GM18507 (cell line): Measurements from ENCODE around the gene MED31.
"Not testable (repeated sequence)": the region's sequence is repeated elsewhere in the genome, so short reads cannot be mapped to it uniquely, and the experiment has no call there.

Experiments used
- DNase-seq: peaks from one replicate; pipeline ENCODE4 v3.0.0; 2011; ENCODE audit warnings: low read depth; ENCODE audit not compliant: insufficient read length; ENCODE audit errors: extremely low spot score
- FAIRE-seq: peaks from 2 replicates; lab custom pipeline; 2011; peaks lifted over from hg19 to GRCh38; lab: Jason Lieb, UNC

MED31 gene

DNA sequence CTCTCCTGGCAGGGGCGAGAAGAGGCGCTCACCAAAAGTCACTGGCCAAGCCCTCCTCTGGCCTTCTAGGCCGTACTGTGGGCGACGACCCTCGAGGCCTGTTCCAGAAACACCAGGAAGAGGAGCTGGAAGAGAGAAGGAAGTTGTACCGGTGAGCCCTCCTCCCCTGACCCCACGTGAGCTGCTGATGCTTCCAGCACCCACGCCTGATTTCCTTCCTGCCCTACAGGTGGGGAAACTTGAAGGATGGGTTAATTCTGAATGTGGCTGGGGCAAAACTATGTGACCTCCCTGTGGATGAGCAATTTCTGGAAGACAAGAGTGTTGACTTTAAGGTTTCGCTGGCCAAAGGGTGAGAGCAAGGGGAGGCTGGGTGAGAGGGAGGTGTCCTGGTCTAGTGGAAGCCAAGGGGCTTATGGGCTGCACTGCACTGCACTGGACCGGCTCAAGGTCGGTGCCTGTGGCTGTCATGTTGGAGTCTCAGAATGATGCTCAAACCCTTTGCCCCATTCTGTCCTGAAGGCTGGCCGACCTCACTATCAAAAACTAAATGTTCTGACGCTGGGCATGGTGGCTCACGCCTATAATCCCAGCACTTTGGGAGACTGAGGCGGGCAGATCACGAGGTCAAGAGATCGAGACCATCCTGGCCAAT lies 6.4 kb upstream of the MED31 start:
- no peak for FAIRE-seq
- no peak for DNase-seq

DNA sequence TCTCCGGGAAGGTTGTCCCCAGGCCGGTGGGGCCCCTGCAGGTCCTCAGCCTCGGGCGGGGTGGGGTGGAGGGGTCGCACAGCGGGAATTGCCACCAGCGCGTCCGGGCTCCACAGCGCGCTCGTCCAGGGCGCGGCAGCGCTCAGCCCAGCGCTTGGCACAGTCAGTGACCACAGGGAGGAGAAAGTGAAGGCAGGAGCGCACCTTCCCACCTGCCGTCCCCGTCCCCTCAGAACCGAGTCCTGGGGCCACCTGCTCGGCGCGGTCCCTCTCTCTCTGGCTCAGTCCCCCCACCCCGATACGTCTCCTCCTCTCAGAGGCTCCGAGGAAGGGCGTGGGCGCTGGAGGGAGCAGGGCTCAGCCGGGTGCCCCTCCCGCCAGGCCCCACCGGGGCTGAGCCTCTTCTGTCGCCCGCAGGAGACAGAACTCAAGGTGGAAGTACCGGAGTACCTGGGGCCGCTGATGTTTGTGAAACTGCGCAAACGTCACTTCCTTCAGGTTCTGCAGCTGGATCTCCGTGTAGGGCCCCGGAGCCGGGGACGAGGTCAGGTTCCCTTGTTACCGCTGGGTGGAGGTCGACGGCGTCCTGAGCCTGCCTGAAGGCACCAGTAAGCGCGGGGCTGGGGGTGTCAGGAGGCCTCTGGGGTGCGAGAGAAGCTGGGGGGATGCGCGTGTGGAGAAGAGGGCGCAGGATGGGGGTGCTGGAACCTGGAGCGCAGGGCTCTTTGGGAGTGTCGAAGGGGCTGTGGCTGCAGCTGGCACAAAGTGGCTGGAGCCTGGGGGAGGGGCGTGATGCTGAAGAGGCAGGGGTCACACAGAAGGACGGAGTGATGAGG lies 5.6 kb upstream of the MED31 start:
- FAIRE-seq, DNase-seq: not testable (repeated sequence)

DNA sequence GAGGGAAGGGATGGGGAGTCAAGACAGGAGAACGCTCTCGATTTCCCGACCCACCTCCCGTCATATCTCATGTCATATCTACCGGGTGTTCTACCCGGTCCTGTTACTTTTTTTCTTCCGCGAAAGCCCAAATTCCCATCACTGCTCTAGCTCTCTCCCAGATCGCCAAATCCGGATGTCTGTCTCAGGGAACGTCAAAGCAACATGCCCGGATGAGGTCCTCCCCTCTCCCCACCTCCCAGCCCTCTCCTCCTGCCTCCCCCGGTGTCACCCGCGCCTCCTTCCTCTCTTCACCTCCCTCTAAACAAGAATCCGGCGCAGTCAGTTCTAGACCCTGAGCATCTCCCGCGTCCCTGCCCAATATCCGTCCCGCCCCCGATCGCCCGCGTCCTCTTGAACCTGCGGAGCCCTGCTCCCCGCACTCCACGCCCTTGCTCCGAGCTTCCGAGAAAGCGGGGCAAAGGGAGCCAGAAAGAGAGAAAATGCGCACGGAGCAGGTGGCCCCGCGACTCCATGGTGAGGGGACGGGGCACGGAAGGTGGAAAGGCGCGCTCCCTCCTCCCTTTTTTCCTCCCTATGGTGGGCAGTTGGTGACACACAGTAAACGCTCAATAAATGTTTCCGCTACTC lies 4.4 kb upstream of the MED31 start:
- not testable (repeated sequence) for FAIRE-seq, DNase-seq

DNA sequence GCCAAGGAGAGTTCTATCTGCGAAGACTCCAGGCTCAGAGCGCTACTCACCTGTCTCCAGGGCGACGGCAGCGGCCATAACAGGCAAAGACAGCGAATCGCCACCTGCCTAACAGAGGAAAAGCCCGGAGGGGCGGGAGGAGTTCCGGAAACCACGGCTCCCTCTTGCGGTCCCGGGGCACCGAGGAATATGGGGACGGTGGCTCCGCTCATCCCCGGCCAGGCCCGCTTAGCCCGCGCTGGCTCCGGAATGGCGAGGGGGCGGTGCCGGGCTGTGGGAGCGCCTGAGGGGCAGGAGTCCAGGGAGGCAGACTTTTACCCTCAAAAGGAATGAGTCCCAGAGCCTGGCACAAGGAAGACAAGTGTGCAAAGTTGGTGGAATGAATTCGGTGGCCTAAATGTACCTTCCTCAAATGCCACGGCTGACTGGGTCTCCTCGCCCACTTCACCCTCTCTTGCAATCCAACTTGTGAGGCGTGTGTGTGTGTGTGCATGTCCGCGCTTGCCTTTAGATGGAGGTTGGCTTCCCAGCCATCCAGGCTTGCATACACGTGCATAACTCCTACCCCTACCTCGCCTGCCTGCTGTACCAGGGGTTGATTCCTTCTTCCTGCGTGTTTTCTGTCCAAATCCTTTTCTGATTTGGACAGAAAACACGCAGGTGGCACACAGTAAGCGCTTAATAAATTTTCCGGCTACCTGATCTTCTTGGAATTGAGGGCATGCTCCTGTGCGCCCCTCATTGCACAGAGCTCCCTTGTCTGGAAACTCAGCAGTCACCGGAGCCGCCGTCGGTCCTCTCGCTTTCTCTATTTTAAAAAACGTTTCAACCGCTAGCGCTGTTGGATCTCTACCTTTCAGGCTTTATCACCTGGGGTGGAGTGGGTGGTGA lies 3.7 kb upstream of the MED31 start:
- FAIRE-seq, result no peak
- DNase-seq, result no peak

DNA sequence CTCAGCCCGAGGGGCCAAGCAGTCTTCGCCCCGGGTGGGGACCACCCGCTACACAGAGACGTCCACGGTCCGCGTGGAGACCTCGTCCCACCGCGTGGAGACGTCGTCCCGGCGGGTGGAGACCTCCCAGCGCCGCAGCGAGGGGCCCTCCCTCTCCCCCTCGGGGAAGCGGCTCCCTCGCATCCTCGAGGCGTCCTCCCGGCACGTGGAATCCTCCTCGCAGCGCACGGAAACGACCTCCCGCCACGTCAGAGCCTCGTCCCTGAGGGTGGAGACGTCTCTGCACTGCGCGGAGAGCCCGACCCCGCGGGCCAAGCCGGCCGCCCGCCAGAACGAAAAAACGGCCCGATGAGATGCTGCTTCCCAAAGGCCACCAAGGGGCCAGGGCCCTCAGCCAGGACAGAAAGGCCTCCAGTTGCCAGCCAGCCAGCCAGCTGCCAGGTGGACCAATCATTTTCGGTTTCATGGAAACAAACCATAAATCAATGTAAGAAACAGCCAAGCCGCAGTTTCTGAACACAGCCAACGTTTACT lies 581 bp upstream of the MED31 start:
- DNase-seq (no peak), FAIRE-seq (peak; percentile 42)

DNA sequence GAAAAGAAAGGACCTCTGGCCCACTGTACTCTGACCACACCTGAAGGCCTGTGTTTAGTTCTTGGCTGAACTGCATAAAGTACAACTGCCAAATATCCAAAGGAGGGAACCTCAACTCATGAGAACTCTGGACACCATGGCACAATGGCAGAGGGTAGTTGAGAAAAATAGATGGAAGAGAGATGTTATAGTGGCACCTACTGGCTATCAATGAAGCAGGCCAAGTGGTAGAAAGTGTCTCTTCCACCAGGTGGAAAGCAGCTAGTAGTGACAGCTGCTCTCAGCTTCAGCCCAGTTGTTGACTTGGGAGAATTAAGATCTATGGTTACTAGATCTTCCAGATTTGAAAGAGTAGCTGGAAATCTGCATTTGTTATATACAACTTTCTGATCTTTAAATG lies 3.2 kb downstream of the MED31 start:
- FAIRE-seq (no peak), DNase-seq (no peak)

DNA sequence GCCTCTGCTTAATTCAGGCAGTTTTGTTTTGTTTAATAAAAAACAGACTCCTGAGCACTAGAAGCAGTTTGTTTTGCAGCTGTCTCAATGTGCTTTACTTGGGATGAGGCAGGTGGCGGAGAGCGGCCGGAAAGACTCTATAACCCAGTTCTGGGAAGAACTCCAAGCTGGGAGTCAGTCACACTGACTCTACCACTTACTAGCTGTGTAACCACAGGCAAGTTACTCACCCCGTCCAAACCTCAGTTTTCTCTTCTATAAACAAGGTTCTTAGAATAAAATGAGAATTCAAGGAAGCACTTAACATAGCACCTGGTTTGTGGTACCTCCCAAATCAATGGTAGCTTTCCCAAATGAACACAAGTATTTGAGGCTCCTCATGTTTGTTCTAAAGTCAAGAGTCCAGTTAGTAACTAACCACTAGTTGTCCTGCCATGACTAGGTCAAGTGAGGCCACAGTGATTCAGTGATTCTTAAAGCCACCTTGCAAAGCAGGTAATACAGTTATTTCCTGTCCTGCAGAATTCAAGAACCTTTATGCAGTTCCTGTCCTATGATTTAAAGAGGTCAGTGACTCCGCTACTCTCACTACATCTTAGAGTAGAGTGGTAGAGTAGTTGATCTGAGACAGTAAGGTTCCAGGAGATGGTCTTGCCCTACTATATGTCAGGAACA lies 7.8 kb downstream of the MED31 start:
- FAIRE-seq (no peak), DNase-seq (no peak)

DNA sequence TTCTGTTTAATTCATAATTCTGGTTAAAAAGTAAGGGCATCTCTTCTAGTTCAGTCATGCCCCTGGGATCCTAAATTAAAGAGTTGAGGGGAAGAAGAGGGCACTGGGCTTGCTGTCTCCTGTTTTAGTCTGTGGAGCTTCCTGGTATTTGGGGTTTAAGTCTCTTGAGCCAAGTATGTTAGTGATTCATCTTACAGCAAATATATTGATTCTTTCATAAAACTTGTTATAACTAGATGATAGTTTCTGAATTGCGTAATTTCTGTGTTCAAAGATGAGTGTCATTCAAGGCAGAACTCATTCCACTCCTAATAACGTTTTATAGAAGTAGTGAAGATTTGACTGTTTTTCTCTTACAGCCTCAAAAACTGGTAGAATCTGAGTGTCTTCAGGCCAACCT lies 8.8 kb downstream of the MED31 start:
- FAIRE-seq (no peak), DNase-seq (no peak)

DNA sequence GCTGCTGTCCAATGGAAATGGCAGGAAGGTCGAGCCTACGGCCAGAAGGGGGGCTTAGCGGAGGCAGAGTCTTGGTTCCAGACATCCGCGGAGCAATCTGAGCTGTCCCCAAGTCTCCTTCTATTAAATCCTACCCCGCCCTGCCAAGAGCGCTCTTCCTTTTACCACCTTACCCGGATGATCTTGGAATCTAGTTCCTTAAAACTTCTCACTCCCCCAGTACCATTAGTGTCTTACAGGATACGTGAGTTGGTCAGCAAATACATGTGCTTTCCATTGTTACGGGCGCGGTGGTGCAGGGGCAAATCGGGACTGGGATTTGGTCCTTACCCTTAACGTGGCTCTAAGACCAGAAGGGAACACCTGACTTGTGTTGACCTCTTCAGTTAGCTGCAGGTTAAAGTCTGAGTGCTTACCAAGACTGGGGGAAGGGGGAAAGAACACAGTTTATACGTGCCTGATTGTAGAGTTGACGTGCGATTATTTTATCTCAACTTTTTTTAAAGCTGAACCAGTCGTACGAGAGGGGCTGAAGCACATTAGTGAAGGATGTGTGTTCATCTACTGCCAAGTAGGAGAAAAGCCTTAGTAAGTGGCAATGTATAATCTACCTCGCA lies 10.1 kb downstream of the MED31 start:
- DNase-seq (no peak), FAIRE-seq (peak; percentile 66)

DNA sequence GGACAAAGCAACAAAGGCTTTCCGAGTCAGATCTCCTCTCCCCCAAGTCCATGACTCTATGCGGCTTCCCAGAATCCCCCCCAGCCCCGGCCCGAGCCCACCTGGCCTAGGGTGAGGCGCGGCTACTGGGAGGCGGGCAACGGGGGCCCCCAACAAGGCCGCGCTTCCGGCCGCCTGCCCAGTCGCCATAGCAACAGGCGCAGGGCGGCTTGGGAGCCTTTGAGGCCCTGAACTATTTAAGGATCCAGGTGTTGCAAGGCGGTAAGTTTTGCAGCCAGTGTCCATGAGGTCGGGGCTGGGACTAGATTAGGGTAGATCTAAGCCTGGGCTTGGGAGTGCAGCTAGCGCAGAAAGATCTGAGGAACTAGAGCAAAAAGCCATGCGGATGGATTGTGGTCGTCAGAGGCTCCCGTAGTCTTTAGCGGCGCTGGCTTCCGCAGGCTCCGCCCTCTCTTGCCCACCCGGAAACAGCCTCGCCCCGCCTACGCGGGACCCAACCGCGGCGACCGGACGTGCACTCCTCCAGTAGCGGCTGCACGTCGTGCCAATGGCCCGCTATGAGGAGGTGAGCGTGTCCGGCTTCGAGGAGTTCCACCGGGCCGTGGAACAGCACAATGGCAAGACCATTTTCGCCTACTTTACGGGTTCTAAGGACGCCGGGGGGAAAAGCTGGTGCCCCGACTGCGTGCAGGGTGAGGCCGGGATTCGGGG lies 10.7 kb downstream of the MED31 start, which contains the start of the genes KIAA0753 and TXNDC17:
KIAA0753 (minus strand) TSS at position 176 of the 711 bp plus-strand sequence. CDS start 5,608 bp downstream, outside the sequence.
TXNDC17 (plus strand) TSS at position 525 of the 711 bp plus-strand sequence; CDS start at position 548, 23 bp downstream.
- DNase-seq (peak; percentile 86), FAIRE-seq (peak; percentile 98)

DNA sequence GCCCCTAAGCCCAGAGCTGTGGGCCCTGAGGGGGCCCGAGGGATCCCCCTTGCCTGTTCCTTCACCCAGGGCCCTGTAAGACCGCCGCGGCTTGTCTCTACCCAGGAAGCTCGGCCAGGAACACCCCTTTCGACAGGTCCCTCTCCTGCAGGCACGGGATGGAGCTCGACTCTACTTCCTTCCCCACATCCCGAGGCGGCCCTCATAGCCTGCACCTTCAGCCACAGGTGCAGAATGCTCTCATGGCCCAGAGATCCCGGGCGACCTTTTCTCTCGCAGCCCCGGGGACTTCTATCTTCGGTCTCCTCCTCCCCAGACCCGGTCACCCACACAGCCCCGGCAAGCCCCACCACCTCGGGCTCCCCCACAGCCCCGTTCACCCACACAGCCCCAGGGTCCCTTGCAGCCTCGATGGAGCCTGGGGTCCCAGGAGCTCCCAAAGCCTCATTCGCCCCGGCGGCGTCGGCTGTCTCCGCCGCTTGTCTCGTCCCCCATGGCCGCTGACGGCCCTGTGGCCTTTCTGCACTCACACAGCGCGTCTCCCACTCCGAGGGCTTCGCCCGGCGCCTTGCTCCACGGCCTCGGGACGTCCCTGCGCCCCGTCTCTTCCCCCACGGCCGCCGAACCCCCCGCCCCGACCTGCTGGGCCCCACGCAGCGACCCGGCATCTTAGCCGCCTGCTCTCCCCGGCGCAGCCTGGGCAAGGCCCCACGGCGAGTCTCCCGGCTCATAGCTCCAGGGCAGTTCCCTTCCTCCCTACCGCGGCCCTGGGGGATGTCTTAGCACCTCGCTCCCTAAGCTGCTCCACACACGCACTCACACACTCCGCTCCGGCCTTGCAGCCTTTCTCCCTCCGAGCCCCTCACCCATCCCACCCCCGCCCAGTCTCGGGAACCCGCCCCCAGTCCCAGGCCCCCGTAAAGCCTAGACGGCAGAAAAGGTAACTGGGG lies 11.5 kb downstream of the MED31 start:
- FAIRE-seq (no peak), DNase-seq (no peak)

DNA sequence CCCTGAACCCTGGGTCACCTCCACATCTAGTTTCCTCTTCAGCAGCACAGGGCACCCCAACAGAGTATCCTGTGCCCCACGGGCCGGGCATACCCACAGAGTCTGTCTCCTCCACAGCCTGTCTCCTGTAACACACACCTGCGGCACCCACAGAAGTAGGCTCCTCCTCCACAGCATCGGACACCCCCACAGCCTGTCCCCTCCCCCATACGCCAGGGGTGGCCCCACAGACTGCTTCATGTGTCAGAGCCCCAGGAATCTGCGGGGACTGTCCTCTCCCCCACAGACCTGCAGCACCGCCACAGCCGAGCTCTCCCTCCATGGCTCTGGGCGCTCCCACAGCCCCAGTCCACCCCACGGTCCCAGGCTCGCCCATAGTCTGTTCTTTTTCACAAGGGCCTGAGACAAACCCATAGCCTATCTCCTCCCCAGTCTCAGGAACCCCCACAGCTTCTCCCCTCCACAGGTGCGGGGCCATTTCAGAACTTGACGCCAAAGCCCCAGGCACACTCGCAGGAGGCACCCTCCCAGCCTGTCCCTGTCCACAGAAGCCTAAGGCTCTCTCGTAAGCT lies 12.3 kb downstream of the MED31 start:
- FAIRE-seq (no peak), DNase-seq (no peak)

DNA sequence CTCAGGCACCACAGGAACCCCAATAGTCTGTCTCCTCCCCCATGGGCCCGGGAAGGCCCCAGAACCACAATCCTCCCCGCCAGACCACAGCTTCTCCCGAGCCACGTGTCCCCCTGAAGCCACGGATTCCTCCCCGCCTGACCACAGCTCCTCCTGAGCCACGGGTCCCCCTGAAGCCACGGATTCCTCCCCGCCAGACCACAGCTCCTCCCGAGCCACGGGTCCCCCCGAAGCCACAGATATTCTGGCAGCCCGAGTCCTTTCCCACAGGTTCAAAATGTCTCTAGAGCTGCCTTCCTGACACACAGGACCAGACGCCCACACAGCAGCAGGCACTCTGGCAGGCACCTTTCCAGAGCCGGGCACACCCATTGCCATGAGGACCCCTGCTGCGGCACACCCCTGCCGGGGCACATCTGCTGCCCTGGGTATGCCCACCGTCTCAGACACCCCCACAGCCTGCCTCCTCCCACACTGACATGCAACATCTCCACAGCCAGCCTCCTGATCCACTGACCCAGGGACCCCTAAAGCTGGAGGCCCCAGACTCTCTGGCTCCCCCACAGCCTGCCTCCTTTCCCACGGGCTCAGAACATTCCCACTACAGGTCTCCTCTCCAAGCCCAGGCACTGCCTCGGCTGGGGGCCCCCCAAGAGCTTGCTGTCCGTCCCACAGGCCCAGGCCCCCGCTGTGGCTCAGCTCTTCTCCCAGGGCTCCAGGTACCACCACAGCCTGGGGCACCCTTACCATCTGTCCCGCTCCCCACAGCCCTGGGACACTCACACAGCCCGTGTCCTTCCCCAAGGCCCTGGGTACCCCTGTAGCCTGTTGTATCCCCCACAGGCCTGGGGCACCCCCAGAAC lies 13.1 kb downstream of the MED31 start:
- DNase-seq (no peak), FAIRE-seq (no peak)

DNA sequence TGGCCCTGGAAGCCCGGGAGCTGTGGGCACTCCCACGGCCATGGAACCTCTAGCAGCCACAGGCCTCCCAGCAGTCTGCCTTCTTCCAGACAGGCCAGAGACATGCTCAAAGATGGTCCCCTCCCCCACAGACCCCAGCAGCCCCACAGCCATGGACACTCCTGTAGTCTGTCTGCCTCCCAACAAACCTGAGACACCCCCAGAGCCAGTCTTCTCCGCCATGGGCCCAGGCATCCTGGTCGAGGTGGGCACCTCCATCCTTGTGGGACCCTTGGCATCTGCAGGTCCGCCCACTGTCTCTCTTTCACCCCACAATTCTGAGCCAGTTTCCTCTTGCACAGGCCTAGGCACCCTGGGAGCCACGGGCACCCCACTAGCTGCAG lies 14.0 kb downstream of the MED31 start:
- no peak for DNase-seq
- FAIRE-seq, result no peak
